Femur (tissue), 1 donor: ENCODE results near the gene SGPL1.

Experiments used
- DNase-seq: peaks from one replicate; pipeline ENCODE4 v3.0.0-alpha.2; 2017

The SGPL1 gene

DNA sequence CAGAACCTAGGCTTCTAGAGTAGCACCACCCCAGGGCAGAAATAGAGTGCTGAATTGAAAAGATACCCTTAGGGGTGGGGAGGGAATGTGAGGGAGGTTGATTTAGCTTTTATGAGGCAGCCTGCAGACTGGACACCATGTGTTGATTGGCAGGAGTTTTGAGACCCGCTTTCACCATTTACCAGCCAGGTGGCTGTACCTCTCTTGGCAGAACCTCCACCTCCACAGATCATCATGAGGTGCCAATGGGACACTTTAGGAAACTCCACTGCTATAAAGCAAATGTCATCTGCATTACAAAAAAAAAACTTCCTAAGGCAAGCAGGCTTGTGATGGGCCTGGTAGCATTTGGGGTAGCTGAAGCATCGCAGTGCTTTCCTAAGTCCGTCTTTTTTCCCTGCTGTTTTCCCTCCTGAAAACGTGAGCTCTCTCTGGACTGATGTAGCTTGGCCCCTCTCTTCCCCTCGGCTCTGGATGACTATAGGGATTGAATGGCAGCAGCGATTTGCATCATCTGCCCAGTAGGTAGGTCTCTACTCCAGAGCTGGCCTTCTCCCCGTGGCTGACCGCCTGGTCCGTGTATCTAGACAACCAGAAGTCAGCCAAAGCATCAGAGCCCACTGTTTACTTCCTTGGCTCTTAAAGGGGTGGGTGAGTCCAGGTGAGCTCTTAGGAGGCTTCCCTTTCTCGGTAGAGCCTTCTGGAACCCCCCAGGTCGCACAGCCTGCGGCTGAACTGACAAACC is 71.3 kb downstream of the SGPL1 start:
- DNase-seq = no peak

DNA sequence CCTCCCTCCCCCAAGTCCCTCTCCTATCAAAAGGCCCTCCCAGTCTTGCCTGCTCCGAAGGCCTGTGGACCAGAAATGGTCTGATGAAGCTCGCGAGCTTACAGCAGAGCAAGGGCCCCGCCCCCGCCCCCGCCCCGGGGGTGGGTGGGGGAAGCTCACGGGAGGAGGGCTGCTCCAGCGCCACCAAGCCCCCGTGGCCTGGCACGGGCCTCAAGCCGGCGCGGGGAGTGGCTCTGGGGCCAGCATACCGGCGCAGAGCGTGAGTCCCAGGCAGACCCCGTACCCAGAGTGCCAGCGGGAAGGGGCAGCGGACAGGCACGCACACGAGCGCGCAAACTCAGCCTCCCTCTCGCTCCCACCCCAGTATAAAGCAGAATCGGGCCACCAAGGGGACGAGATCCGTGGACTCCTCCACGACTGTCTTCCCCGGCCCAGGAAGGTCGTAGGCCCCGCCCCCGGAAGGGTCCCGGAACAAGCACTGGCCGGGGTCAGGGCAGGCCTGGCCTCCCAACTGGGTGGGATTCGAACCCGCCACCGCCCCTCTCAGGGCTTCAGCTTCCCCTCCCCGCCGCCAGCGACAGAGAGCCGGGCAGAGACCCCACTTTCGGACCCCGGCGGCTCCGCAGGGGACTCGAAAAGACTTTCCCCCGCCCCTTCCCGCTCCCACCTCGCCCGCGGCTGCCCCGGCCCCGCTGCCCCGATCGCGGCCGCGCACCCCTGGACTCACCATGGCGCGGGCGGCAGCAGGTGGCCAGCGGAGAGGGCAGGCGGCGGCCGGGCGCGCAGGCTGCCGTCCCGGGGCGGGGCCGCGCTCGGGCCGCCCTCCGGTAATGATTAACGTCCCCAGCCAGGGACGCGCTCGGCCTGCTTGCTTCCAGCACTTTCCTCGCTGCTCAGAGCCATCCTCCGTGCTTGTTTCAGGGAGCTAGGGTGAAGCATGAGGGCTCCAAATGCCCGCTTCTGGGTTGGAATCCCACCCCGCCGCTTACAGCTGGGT is 72.4 kb downstream of the SGPL1 start, which contains the start of gene PCBD1:
Gene PCBD1 (minus strand): TSS at position 762 of the 997 bp plus-strand sequence. CDS start 32 bp downstream, at position 730.
- peak; percentile 86 for DNase-seq

DNA sequence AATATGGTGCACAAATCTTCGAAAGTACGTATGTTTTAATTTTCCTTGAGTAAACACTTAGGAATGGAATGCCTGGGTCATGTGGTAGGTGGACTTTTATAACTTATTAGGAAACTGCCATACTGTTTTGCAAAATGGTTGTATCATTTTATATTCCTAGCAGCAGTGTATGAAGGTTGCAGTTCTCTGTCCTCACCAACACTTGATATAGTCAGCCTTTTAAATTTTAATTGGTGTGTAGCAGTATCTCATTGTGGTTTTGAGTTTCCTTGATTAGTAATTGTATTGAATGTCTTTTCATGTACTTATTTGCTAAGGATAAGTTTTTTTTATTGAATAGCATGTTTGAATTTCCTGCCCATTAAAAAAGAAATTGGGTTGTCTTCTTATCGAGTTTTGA is 73.5 kb downstream of the SGPL1 start:
- no peak for DNase-seq

GRCh38 chr10:70890917-70891431 is 75.2 kb downstream of the SGPL1 start:
- no peak for DNase-seq

- DNase-seq = no peak
These were observed 75.9 kb downstream of the SGPL1 start for GRCh38 chr10:70891627-70892026.

- DNase-seq = no peak
These were observed 76.9 kb downstream of the SGPL1 start for GRCh38 chr10:70892631-70893030.

DNA sequence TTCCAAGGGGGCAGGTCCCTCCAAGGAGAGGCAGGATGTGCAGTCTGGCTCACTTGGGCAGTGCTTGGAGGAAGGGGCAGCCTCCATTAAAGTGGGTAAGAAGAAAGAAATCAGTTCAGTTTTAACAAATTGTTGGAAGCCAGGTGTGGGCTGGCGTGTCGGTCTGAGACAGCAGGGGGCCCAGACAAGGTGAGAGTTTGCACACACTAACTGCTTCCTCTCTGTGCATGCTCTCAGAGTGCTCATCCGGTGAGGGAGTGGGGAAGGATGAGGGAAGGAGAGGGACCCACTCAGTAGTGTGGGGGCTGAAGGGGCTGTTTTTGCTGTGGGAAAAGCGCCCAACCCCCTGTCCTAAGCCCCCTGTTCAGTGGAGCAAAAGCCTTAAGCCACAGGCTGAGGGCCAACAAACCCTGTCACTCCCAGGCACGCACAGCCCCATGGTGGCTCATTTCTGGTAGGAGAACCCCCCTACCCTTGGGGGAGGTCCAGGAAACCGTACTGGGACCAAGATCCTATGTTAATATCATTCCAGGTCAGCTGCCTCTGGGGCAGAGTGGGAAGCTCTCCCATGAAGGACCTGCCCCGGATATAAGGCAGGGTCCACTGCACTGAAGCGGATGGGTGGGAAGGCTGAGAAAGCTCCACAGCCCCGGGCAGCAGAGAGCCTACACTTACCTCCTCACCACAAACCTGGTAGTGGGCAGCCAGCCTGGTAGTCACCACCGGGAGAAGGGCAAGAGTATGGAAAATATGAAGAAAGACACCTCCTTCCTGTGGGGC is 77.7 kb downstream of the SGPL1 start:
- DNase-seq = no peak

DNA sequence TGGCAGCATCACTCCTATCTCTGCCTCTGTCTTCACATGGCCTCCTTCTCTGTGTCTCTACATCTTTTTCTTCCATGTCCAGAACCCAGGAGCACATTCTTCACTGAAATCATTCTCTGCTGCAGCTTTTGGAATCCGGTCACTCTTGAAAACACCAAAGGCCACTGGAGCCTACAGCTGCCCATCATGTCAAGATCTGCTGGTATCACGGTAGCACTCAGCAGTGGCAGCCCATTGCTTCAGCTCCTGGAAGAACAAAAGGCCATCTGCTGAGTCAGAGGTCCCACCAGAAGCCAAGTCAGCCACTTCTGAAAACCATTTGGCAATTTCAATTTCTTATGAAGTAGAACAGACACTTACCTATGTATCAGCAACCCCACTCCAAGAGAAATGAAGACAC is 78.7 kb downstream of the SGPL1 start:
- DNase-seq = no peak

DNA sequence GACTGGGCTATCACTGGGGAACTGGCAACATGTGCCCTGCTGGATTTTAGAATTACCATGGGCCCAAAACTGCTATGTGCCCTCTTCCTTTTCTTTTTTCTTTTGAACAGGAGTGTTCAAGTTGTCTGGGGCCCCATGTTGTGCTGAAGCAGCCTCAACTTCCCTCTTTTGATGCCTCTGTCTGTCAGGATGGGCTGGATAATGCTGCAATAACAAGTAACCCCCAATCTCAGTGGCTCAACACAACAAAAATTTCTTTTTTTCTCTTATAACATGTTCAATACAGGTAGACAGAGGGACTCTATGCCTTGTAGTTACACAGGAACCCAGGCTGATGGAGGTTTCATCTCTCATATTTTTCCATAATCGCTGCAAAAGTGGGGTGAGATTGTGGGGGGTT is 80.8 kb downstream of the SGPL1 start:
- no peak for DNase-seq

DNA sequence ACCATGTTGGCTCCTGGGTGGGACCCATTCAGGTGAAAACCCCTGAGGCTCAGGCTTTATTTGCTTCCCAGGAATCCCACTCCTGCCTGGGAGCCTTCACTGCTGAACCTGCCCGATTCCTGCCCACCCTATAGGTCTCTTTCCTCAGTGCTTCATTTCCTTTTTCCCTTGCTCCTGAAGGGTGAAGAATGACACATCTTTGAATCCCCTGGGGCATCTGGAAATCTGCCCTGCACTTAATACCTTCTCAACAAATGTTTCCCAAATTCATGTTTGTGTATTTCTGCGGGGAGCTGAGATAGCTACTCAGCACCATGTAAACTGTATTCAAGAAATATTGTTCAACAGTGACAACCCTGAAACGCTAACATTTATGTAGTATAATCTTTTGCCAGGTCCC is 82.9 kb downstream of the SGPL1 start:
- DNase-seq = no peak

GRCh38 chr10:70899096-70899495 is 83.3 kb downstream of the SGPL1 start:
- no peak for DNase-seq

DNA sequence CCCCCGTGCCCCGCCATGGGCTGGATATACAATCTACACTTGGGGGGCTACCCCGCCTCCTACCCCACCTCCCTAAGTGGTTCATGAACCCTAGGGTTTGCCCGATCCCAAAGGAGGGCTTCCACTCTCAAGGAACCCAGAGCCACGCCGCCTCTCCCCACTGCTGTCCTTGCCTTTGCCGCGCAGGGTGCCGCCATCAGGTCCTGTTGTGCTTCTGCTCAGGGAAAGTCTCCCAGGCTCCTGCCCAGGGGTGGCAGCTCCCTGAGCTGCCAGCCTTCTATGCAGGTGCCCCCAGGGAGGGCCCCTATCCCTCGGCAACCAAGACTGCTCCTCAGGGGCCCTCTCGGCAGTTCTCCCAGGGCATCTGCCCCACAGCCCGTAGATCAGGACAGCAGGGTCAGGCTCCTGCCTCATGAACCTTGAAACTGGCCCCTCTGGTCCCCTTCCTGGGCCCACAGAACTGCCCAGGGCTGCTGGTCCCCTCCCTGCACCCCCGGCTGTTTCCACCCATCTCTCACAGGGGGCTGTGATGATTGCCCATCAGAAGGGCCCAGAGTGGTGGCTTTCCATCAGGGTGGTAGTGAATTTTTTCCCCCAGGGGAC is 85.6 kb downstream of the SGPL1 start:
- DNase-seq = no peak

DNA sequence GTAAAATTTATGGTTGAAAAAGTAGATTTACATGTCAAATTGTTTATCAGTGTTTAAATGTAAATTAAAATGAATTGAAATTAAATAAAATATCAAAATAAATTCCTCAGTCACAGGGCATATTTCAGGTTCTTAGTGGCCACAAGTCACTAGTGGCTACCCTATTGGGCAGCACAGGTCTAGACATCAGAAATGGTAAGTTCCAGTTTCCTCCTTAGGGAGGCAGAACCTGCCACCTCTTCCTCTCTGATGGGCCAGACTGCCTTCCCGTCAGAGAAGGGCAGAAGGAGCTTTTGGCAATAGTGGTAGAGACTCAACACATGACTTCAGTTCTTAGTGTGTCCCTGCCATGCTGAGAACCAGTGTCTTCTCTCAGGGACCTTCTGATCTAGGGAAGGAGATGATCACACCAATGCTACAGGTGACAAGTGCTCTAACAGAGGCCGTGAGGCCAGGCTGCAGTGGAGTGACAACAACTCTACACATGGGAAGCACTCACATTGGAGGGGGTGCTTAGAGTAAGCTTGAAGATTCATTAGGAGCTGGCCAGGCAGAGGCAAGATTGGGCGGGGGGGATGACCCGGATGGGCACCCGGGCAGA is 87.0 kb downstream of the SGPL1 start:
- DNase-seq = no peak

GRCh38 chr10:70903262-70903921 is 87.6 kb downstream of the SGPL1 start:
- peak; percentile 75 for DNase-seq

GRCh38 chr10:70905071-70906021 is 89.6 kb downstream of the SGPL1 start:
- DNase-seq = peak; percentile 13

DNA sequence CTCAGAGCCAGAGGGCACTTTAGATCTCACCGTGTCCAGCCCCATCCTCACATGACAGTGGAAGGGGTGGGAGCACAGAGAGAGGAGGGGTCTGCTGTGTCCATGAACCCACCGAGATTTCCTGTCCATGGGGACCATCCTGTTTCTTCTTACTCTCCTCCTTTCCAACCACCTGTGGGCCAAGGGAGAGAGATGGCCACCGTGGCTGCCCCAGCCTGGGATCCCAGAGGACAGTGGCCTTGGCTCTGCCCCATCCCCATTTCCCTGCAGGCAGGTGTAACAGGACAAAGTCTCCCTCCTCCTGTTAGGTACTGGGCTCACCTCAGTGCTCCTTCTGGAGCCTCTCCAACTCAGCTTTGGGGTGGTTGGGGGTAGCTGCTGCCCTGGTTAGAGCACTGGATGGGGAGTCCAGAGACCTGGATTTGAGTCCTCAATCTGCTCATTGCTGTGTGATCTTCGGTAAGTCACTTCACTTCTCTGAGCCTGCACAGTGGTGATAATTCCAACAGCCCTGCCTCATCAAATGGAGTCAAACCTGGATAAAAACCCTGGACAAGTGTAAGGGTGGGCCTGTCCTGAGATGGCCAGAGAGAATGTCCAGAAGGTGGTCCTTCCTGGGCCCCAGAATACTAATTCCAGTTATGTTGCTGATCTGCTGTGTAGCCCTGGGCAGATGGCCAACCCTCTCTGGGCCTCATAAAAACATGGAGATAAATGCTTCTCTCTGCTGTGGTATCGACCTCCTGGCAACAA is 90.5 kb downstream of the SGPL1 start:
- peak; percentile 12 for DNase-seq

DNA sequence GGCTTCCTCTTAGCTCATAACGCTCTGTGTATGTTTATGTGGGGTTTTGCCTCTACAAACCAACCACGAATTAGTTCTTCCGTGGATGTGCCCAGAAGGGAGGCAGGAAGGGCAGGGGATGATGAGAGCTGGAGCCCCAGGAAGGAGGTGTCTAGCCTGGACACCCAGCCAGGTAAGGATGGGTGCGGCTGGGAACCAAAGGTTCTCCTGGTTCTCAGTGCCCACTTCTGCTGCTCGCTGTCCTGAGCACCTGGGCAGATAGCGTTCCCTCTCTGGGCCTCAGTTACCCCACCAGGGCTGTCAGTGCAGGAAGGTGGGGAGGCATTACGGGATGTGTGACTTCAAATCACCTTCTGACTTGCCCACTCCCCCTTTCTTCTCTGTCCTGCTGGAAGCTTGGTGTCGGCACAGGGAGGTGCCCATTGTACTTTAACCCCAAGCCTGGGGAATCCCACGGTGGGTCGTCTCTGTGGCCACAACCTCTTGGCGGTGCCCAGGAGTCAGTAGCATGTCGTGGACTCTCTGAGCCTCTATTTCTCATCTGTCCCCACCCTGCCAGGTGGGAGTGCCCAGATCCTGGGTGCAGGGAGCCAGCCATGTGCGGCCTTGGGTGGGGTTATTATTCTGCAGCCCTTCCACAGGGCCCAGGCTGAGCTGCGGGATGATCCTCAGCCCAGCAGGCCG is 91.3 kb downstream of the SGPL1 start:
- peak; percentile 10 for DNase-seq

- no peak for DNase-seq
These were observed 92.1 kb downstream of the SGPL1 start for GRCh38 chr10:70907637-70908405.
